DND-41 (cell line): Measurements from ENCODE around the gene RHOB.

Experiments used
- ATAC-seq: fragments of 200-7000 bp; cut with Tn5 transposase; 3 replicates; pipeline ENCODE4 v1.9.1; 2021; ENCODE audit warnings: low read depth; ENCODE audit not compliant: insufficient read depth
- DNase-seq: peaks from one replicate; pipeline ENCODE4 v3.0.0-alpha.2; 2020
- H2AFZ ChIP-seq: 2 replicates; pipeline ENCODE4 v1.6.0; 2012; ENCODE audit warnings: low read depth, low read length
- H3K27ac ChIP-seq: 2 replicates; pipeline ENCODE4 v1.5.1; 2012; ENCODE audit warnings: low read length, inconsistent platforms
- H3K27me3 ChIP-seq: fragments of 200-600 bp; sonication (generic); 2 replicates; pipeline ENCODE4 v1.6.0; 2012; ENCODE audit warnings: low read length, mild to moderate bottlenecking, inconsistent platforms; ENCODE audit not compliant: insufficient read depth, poor library complexity
- H3K36me3 ChIP-seq: 2 replicates; pipeline ENCODE4 v1.5.1; 2012; ENCODE audit warnings: low read length, inconsistent platforms; ENCODE audit not compliant: insufficient read depth
- H3K4me1 ChIP-seq: 2 replicates; pipeline ENCODE4 v1.5.1; 2012; ENCODE audit warnings: mild to moderate bottlenecking, low read length; ENCODE audit not compliant: insufficient read depth
- H3K4me2 ChIP-seq: 2 replicates; pipeline ENCODE4 v1.6.0; 2012; ENCODE audit warnings: mild to moderate bottlenecking, moderate library complexity, low read length, inconsistent platforms; ENCODE audit not compliant: insufficient read depth
- H3K4me3 ChIP-seq, 2 experiments: fragments of 200-600 bp in 1 of 2; shearing (Covaris generic) in 1 of 2; 2 replicates each; pipeline ENCODE4 v1.5.1; 2012 to 2016; ENCODE audit warnings: inconsistent platforms in 2 of 2, low read length in 2 of 2, mild to moderate bottlenecking in 2 of 2, low read depth in 1 of 2, moderate library complexity in 1 of 2
- H3K79me2 ChIP-seq: 2 replicates; pipeline ENCODE4 v1.6.0; 2012; ENCODE audit warnings: low read length, inconsistent platforms; ENCODE audit not compliant: insufficient read depth
- H3K9ac ChIP-seq: 2 replicates; pipeline ENCODE4 v1.6.0; 2012; ENCODE audit warnings: low read depth, mild to moderate bottlenecking, inconsistent platforms, low read length, moderate library complexity
- H3K9me3 ChIP-seq: 2 replicates; pipeline ENCODE4 v1.5.1; 2012; ENCODE audit warnings: low read length, moderate library complexity, mild to moderate bottlenecking, inconsistent platforms; ENCODE audit not compliant: insufficient read depth, severe bottlenecking
- H4K20me1 ChIP-seq: 2 replicates; pipeline ENCODE4 v1.6.0; 2012; ENCODE audit warnings: low read length; ENCODE audit not compliant: insufficient read depth
- CTCF ChIP-seq: IDR thresholded peaks from 2 replicates; pipeline ENCODE4 v1.5.1; 2012; ENCODE audit warnings: borderline replicate concordance, low read length, moderate library complexity, mild to moderate bottlenecking; ENCODE audit not compliant: poor library complexity, severe bottlenecking; ENCODE audit errors: extremely low read depth
- EZH2 ChIP-seq: IDR thresholded peaks from 3 replicates; pipeline ENCODE4 v1.6.1; 2012; ENCODE audit warnings: borderline replicate concordance, low read depth, mild to moderate bottlenecking, moderate library complexity, low read length, inconsistent platforms; ENCODE audit not compliant: severe bottlenecking

RHOB gene

GRCh38 chr2:20496076-20496872, 49.4 kb downstream of the RHOB start:
- Histone ChIP-seq H3K36me3 (no peaks in the 10 kb centered on the region), H3K79me2 (no peaks in the 10 kb centered on the region), H3K27me3 (no peaks in the 10 kb centered on the region), H3K4me3 (no peak overlapping the region), H3K27ac (no peak overlapping the region), H3K9me3 (no peaks in the 10 kb centered on the region), H3K4me2 (no peak overlapping the region), H3K9ac (no peak overlapping the region), H2AFZ (no peak overlapping the region), H4K20me1 (no peaks in the 10 kb centered on the region), H3K4me1 (no peaks in the 10 kb centered on the region)
- TF ChIP-seq CTCF (no peak), EZH2 (no peak)
- DNase-seq (no peak), ATAC-seq (no peak)

GRCh38 chr2:20496942-20497341, 50.1 kb downstream of the RHOB start:
- no peaks in the 10 kb centered on the region for H3K27me3 ChIP-seq
- no peaks in the 10 kb centered on the region for H3K9me3 ChIP-seq
- no peak overlapping the region for H3K4me2 ChIP-seq
- no peaks in the 10 kb centered on the region for H4K20me1 ChIP-seq
- H3K9ac ChIP-seq, result no peak overlapping the region
- no peaks in the 10 kb centered on the region for H3K36me3 ChIP-seq
- TF ChIP-seq EZH2, result no peak
- no peak for TF ChIP-seq CTCF
- ATAC-seq (no peak), DNase-seq (no peak)
- H3K79me2 ChIP-seq, result no peaks in the 10 kb centered on the region
- H2AFZ ChIP-seq, result no peak overlapping the region
- H3K4me3 ChIP-seq, result no peak overlapping the region
- no peak overlapping the region for H3K27ac ChIP-seq
- no peaks in the 10 kb centered on the region for H3K4me1 ChIP-seq
